Activated CD4-positive, alpha-beta T cell treated with anti-CD3 and anti-CD28 coated beads, Interleukin-2, amount 10 ng/mL, durations not matched to agents 24 days and 14 days (primary cell): ENCODE data around the gene MAPK8. TPM values are rescaled to one million over a fixed set of nuclear protein-coding genes. Genes with fewer than 3 reads are reported as not detected.

Experiments used
- DNase-seq: peaks from one replicate; pipeline ENCODE4 v3.0.0; 2022
- H3K27ac Mint-ChIP-seq: one replicate; pipeline ENCODE4 v1.8.0; 2022; ENCODE audit warnings: mild to moderate bottlenecking, mixed read lengths
- H3K27me3 Mint-ChIP-seq: one replicate; pipeline ENCODE4 v1.8.0; 2022; ENCODE audit warnings: mixed read lengths
- H3K36me3 Mint-ChIP-seq: one replicate; pipeline ENCODE4 v1.8.0; 2022; ENCODE audit warnings: low read depth, mild to moderate bottlenecking, mixed read lengths
- H3K4me1 Mint-ChIP-seq: one replicate; pipeline ENCODE4 v1.8.0; 2021; ENCODE audit warnings: mixed read lengths
- H3K4me3 Mint-ChIP-seq: one replicate; pipeline ENCODE4 v1.8.0; 2022; ENCODE audit warnings: mild to moderate bottlenecking, moderate library complexity, mixed read lengths
- H3K9me3 Mint-ChIP-seq: one replicate; pipeline ENCODE4 v1.8.0; 2021; ENCODE audit warnings: mixed read lengths
- intact Hi-C: fragments of 100-400 bp; cut with micrococcal nuclease; formaldehyde crosslinking; loops from one replicate; pipeline ENCODE4 v1.15.1; 2023
- total RNA-seq: library from RNA; stranded (reverse); gene quantifications from 2 replicates; pipeline ENCODE4 v1.2.3, GENCODE V29; 2022

The MAPK8 gene
- total RNA-seq, 1 donor from 2014 or later: 46.4 TPM

GRCh38 chr10:48363617-48364355 lies 57.3 kb downstream of the MAPK8 start:
- intact Hi-C loops: loop anchor here (1.0 to 5.0 kb wide), 3 partner anchors 149 to 293 kb away; no protein-coding TSS in a partner anchor
- Mint-ChIP-seq H3K4me3 (no peak overlapping the region), H3K27ac (no peak overlapping the region), H3K9me3 (no peaks in the 10 kb centered on the region), H3K27me3 (no peaks in the 10 kb centered on the region), H3K4me1 (peaks cover 4% of the 10 kb centered on the region), H3K36me3 (no peaks in the 10 kb centered on the region)
- DNase-seq: peak; percentile 80

DNA sequence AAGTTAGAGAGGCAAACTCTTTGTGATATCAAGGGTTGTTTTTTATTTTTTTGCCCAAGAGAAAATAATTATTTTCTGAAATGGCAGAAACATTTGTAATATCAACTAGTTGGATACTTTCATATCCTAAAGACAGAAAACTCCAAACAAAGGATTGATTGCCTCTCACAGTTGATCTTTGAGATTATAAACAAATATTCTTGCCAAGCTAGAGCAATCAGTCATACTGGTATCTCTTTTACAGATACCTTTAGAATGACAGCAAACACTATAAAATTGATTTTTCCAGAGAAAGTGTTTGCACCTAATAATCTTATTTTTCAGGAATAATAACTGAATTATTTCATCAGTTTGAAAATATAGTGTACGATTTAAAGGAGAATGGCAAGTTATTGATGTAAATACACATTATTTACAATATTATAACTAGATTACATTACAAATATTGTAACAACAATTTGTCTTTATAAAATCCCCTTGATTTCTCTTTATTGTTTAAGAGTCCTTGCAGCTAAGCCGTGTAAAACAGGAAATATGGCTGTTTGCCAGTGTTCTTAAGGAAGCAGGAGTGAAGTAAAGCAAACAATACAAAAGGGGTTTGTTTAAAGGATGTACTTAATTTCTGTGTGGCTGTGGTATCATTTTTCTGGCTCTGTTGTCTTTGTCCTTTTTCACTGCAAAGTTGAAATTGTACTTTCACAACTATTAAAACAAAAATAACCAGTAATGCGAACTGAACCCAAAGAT lies 58.4 kb downstream of the MAPK8 start:
- no peaks in the 10 kb centered on the region for H3K36me3 Mint-ChIP-seq
- H3K4me1 Mint-ChIP-seq: peaks cover 4% of the 10 kb centered on the region
- no peak overlapping the region for H3K27ac Mint-ChIP-seq
- H3K27me3 Mint-ChIP-seq: no peaks in the 10 kb centered on the region
- intact Hi-C loops: loop anchor here (5.0 kb wide), 1 partner anchor 147 kb away; no protein-coding TSS in a partner anchor
- DNase-seq: no peak
- H3K9me3 Mint-ChIP-seq: no peaks in the 10 kb centered on the region
- H3K4me3 Mint-ChIP-seq: no peak overlapping the region

DNA sequence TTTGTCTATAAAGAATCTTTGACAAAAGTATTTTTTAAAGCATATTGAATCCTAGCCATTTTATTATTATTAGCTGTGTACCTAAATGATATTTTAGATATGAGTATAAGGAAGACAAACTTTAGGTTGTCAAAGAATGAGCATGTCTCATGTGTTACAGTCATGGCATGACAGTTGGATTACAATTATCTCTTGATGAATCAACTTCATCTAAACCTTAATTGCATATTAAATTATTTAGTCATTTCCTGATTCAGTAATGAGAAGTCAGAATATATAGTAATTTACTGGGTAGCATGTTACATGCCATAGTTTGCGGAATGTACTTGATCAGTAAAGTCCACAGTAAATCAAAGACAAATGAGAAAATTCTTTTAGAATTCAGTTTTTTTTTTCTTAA lies 59.2 kb downstream of the MAPK8 start:
- no peak for DNase-seq
- intact Hi-C loops: no loop called here
- H3K9me3 Mint-ChIP-seq: no peaks in the 10 kb centered on the region
- H3K36me3 Mint-ChIP-seq: no peaks in the 10 kb centered on the region
- H3K27me3 Mint-ChIP-seq: no peaks in the 10 kb centered on the region
- no peak overlapping the region for H3K27ac Mint-ChIP-seq
- no peak overlapping the region for H3K4me3 Mint-ChIP-seq
- H3K4me1 Mint-ChIP-seq: peaks cover 4% of the 10 kb centered on the region

- Mint-ChIP-seq H3K27ac (no peak overlapping the region), H3K27me3 (no peaks in the 10 kb centered on the region), H3K36me3 (no peaks in the 10 kb centered on the region), H3K4me1 (peaks cover 4% of the 10 kb centered on the region), H3K4me3 (no peak overlapping the region), H3K9me3 (no peaks in the 10 kb centered on the region)
- intact Hi-C loops: no loop called here
- no peak for DNase-seq
These were observed 59.8 kb downstream of the MAPK8 start for GRCh38 chr10:48366261-48366660.

DNA sequence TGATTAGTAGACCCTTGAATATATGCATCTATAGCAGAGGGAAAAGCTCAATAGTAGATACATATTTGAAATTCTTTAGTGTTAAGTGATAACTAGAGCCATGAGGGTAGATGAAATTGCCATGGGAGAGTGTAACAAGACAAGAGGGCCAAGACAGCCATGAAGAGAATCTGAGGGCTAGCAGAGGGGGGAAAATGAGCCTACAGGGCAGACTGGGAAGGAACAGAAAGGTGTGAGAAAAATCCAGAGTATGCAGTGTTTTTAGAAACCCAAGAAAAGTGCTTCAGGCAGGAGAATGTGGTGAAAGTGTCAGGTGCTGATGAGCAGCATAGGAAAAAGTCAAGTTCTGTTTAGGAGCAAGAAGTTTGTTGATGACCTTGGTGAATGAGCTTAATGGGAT lies 63.0 kb downstream of the MAPK8 start:
- H3K27ac Mint-ChIP-seq: no peak overlapping the region
- no peak overlapping the region for H3K4me3 Mint-ChIP-seq
- intact Hi-C loops: no loop called here
- peaks cover 12% of the 10 kb centered on the region for H3K9me3 Mint-ChIP-seq
- no peak for DNase-seq
- no peaks in the 10 kb centered on the region for H3K4me1 Mint-ChIP-seq
- H3K36me3 Mint-ChIP-seq: no peaks in the 10 kb centered on the region
- H3K27me3 Mint-ChIP-seq: no peaks in the 10 kb centered on the region

DNA sequence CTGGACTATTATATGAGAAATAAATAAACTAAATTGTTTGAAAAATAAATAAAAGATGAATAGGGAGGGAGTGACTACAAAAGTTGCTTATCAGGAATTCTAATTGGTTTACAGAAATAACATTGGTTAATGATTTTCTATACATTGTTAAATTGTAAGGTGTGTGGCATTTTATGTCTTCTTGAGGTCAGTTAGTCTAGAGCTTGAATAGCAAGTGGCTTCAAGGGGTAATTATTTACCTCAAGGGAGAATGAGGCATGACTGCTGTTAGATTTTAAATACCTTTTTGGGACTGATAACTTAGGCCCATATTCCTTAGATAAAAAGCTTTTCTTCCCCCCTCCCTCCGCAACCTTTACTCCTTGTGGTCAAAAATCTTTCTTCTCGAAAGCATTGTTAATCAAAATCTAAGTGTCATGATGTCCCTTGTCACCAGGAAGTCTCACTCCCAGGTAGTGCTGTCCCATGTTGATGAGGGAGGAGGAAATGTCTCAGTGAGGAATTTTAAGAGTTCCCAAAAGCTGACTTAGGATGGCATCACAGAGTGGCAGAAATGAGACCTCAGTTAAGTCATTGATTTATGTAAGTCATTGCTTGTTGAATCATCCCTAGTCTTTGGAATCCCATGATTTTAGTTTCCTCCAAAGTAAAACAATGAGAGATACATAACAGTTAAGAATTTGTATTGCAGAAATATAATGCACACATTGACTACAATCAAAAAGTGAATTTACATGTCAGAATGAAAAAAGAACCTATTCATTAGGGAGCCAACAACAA lies 71.5 kb downstream of the MAPK8 start:
- DNase-seq: no peak
- no peak overlapping the region for H3K4me3 Mint-ChIP-seq
- H3K4me1 Mint-ChIP-seq: no peaks in the 10 kb centered on the region
- no peaks in the 10 kb centered on the region for H3K36me3 Mint-ChIP-seq
- intact Hi-C loops: no loop called here
- no peaks in the 10 kb centered on the region for H3K27me3 Mint-ChIP-seq
- H3K27ac Mint-ChIP-seq: no peak overlapping the region
- peaks cover 16% of the 10 kb centered on the region for H3K9me3 Mint-ChIP-seq

GRCh38 chr10:48378675-48379074 lies 72.2 kb downstream of the MAPK8 start:
- Mint-ChIP-seq H3K4me3 (no peak overlapping the region), H3K9me3 (peaks cover 15% of the 10 kb centered on the region), H3K36me3 (no peaks in the 10 kb centered on the region), H3K27ac (no peak overlapping the region), H3K4me1 (no peaks in the 10 kb centered on the region), H3K27me3 (no peaks in the 10 kb centered on the region)
- no peak for DNase-seq
- intact Hi-C loops: no loop called here

DNA sequence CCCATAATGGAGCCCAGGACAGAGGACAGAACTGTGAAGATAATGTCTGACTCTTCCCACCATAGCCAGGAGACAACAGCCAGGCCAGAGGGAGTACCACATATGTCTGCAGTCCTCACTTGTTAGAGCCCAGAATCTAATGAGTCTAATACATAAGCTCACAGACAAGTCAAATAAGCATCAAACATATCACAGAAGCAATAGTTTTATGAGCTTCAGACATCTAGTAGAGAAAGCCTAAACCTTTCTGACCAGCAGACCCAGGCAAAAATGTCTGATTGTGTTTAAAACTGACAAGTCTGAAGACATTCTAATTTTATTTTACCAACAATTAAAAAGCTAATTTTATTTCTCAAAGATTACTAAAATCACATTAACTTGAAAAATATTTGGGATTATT lies 75.5 kb downstream of the MAPK8 start:
- Mint-ChIP-seq H3K27me3 (no peaks in the 10 kb centered on the region), H3K9me3 (no peaks in the 10 kb centered on the region), H3K4me1 (no peaks in the 10 kb centered on the region), H3K27ac (no peak overlapping the region), H3K4me3 (no peak overlapping the region), H3K36me3 (no peaks in the 10 kb centered on the region)
- intact Hi-C loops: no loop called here
- no peak for DNase-seq

- Mint-ChIP-seq H3K4me1 (no peaks in the 10 kb centered on the region), H3K4me3 (no peak overlapping the region), H3K9me3 (no peaks in the 10 kb centered on the region), H3K36me3 (no peaks in the 10 kb centered on the region), H3K27ac (no peak overlapping the region), H3K27me3 (no peaks in the 10 kb centered on the region)
- intact Hi-C loops: no loop called here
- no peak for DNase-seq
These were observed 76.5 kb downstream of the MAPK8 start for GRCh38 chr10:48382982-48383381.

DNA sequence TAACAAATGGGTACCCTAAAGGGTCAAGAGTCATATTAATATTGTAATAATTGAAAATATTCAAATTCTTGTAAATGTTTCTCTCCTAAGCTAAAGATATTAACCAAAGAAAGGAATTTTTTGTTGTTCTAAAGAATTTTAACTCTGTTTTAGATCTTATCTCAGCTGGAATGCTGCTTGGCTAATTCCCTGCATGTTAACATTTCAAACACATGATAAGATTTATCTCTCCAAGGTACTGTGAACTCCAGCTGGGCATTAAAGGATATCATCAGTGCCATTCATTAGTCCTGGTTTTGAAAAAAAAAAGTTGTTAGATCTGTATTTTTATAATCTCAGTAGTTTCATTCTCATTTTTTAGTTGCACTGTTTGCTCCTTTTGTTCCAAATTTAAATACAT lies 76.9 kb downstream of the MAPK8 start:
- Mint-ChIP-seq H3K4me1 (no peaks in the 10 kb centered on the region), H3K36me3 (no peaks in the 10 kb centered on the region), H3K27ac (no peak overlapping the region), H3K27me3 (no peaks in the 10 kb centered on the region), H3K4me3 (no peak overlapping the region), H3K9me3 (no peaks in the 10 kb centered on the region)
- no peak for DNase-seq
- intact Hi-C loops: no loop called here

DNA sequence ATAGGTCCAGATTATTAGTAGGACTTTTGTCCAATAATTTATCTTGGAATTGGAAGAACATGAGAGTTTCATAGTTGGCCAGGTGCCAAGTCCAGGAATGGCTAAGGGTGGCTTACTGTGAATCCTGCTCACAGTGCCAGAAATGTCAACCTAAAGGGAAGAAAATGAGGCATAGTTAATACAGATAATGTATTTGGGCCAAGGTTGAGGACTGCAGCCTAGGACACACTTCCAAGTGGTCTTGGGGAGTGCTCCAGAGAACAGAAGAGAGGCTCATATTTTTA lies 78.2 kb downstream of the MAPK8 start:
- no peaks in the 10 kb centered on the region for H3K9me3 Mint-ChIP-seq

DNA sequence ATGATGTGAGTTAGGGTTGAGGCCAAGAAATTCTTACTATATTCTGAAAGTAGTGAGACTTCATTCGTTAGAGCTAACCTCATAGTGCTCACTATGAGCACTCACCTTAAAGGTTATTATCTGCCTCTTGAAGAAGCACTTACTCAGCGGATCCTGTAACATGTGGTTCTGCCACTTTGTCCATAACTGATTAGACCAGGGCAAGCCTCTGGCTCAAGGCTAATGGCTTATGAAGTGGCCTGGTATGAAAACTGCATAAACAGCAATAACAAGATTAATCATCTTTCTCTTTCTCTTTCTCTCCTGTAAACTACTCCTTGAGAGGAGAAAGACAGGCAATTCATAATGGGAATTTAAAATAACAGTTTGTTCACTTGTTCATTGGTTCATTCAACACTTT lies 82.8 kb downstream of the MAPK8 start:
- H3K27ac Mint-ChIP-seq: no peak overlapping the region
- no peak overlapping the region for H3K4me3 Mint-ChIP-seq
- no peak for DNase-seq
- intact Hi-C loops: no loop called here
- H3K36me3 Mint-ChIP-seq: no peaks in the 10 kb centered on the region
- H3K27me3 Mint-ChIP-seq: peaks cover 2% of the 10 kb centered on the region
- peaks cover 28% of the 10 kb centered on the region for H3K4me1 Mint-ChIP-seq
- H3K9me3 Mint-ChIP-seq: no peaks in the 10 kb centered on the region

More for the DNA sequence above, 78.2 kb downstream of the MAPK8 start:
- no peak overlapping the region for H3K4me3 Mint-ChIP-seq
- no peaks in the 10 kb centered on the region for H3K27me3 Mint-ChIP-seq
- intact Hi-C loops: no loop called here
- H3K27ac Mint-ChIP-seq: no peak overlapping the region
- H3K36me3 Mint-ChIP-seq: no peaks in the 10 kb centered on the region
- no peak for DNase-seq
- H3K4me1 Mint-ChIP-seq: peaks cover 2% of the 10 kb centered on the region

GRCh38 chr10:48389846-48390557 lies 83.5 kb downstream of the MAPK8 start:
- peaks cover 28% of the 10 kb centered on the region for H3K4me1 Mint-ChIP-seq
- no peaks in the 10 kb centered on the region for H3K36me3 Mint-ChIP-seq
- intact Hi-C loops: no loop called here
- H3K27ac Mint-ChIP-seq: no peak overlapping the region
- peaks cover 2% of the 10 kb centered on the region for H3K27me3 Mint-ChIP-seq
- H3K4me3 Mint-ChIP-seq: no peak overlapping the region
- DNase-seq: no peak
- no peaks in the 10 kb centered on the region for H3K9me3 Mint-ChIP-seq

DNA sequence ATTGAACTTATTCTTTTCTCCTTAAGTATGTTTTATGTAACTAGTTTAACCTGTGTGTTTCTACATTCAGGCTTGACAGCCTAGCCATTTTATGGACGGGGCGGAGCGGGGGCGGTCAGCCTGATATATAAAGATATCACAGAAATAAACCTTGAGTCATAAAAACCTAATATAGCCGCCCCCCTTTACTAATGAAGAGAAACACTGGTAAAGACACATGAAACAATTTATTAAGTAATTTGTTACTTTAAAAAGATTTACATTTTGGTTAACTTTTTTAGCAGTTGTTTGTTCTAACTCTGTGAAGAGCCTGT lies 84.0 kb downstream of the MAPK8 start:
- intact Hi-C loops: no loop called here
- peaks cover 28% of the 10 kb centered on the region for H3K4me1 Mint-ChIP-seq
- H3K4me3 Mint-ChIP-seq: no peak overlapping the region

More for the DNA sequence above, 84.0 kb downstream of the MAPK8 start:
- no peaks in the 10 kb centered on the region for H3K9me3 Mint-ChIP-seq
- H3K36me3 Mint-ChIP-seq: no peaks in the 10 kb centered on the region
- H3K27ac Mint-ChIP-seq: no peak overlapping the region
- DNase-seq: no peak
- H3K27me3 Mint-ChIP-seq: peaks cover 2% of the 10 kb centered on the region
